B cell (primary cell): ENCODE results near the gene NVL. TPM values are rescaled to one million over a fixed set of nuclear protein-coding genes. Genes with fewer than 3 reads are reported as not detected.
A peak's percentile ranks its signal among the peaks of the same experiment; 100 is the strongest.

Source experiments
- ATAC-seq: fragments of 200-7000 bp; cut with Tn5 transposase; one replicate; pipeline ENCODE4 v1.10.0; 2021; ENCODE audit warnings: low read depth, mild to moderate bottlenecking, moderate number of reproducible peaks, moderate library complexity
- CTCF ChIA-PET: fragments of 350-600 bp; sonication (Branson Sonifier 250); formaldehyde crosslinking; loops from one replicate; lab custom pipeline; 2021; ENCODE audit warnings: antibody characterized with exemption, inconsistent platforms; lab: Charles Lee
- POLR2A ChIA-PET: fragments of 350-600 bp; sonication (Branson Sonifier 250); formaldehyde crosslinking; loops from one replicate; lab custom pipeline; 2021; ENCODE audit warnings: antibody characterized with exemption; lab: Charles Lee
- DNase-seq: peaks from one replicate; pipeline ENCODE4 v3.0.0; 2013
- H2AFZ ChIP-seq: 2 replicates; pipeline ENCODE4 v1.6.1; 2012; ENCODE audit warnings: mild to moderate bottlenecking, low read depth, low read length; ENCODE audit not compliant: insufficient read depth, poor library complexity, severe bottlenecking
- H3K27ac ChIP-seq, 2 donors: 1 replicate in 1 of 2; 2 replicates in 1 of 2; pipeline ENCODE4 v1.5.1; 2012 to 2013; ENCODE audit warnings: low read length in 2 of 2, mild to moderate bottlenecking in 2 of 2, moderate library complexity in 1 of 2
- H3K27me3 ChIP-seq, 4 experiments: fragments of 200-600 bp in 1 of 4; sonication (generic) in 1 of 4; replicated peaks in 1 of 4; 1 replicate in 2 of 4; 2 replicates in 2 of 4; pipeline versions ENCODE4 v1.6.1 to v1.7.0; 2013 to 2016; ENCODE audit warnings: low read length in 3 of 4, mild to moderate bottlenecking in 2 of 4, mixed read lengths in 1 of 4, moderate library complexity in 1 of 4; ENCODE audit not compliant: insufficient read depth in 4 of 4, control insufficient read depth in 3 of 4; ENCODE audit errors: control extremely low read depth in 1 of 4
- H3K36me3 ChIP-seq, 2 experiments: replicated peaks in 1 of 2; 1 replicate in 1 of 2; 2 replicates in 1 of 2; pipeline versions ENCODE4 v1.6.1 to v1.7.1; 2013; ENCODE audit warnings: low read length in 1 of 2; ENCODE audit not compliant: insufficient read depth in 2 of 2, control insufficient read depth in 1 of 2; ENCODE audit errors: control extremely low read depth in 1 of 2, extremely low read depth in 1 of 2
- H3K4me1 ChIP-seq, 2 donors: fragments of 200-600 bp in 1 of 2; sonication (generic) in 1 of 2; 1 replicate in 1 of 2; 2 replicates in 1 of 2; pipeline versions ENCODE4 v1.5.1 to v1.6.1; 2013 to 2017; ENCODE audit warnings: low read length in 2 of 2; ENCODE audit not compliant: control insufficient read depth in 2 of 2, insufficient read depth in 2 of 2
- H3K4me2 ChIP-seq: replicated peaks from 2 replicates; pipeline ENCODE3; 2012; ENCODE audit warnings: mild to moderate bottlenecking, low read depth, low read length; ENCODE audit not compliant: poor library complexity, severe bottlenecking
- H3K4me3 ChIP-seq, 5 experiments: fragments of 200-600 bp in 1 of 5; sonication (generic) in 1 of 5; 1 replicate in 3 of 5; 2 replicates in 2 of 5; pipeline versions ENCODE4 v1.5.1 to v1.7.0; 2011 to 2016; ENCODE audit warnings: low read length in 4 of 5, mild to moderate bottlenecking in 4 of 5, low read depth in 2 of 5, control low read depth in 1 of 5, moderate library complexity in 1 of 5; ENCODE audit not compliant: insufficient read depth in 1 of 5; ENCODE audit errors: control extremely low read depth in 1 of 5, extremely low read depth in 1 of 5
- H3K79me2 ChIP-seq: fragments of 200-600 bp; sonication (generic); one replicate; pipeline ENCODE4 v1.6.0; 2016; ENCODE audit warnings: low read length; ENCODE audit not compliant: control insufficient read depth, insufficient read depth
- H3K9ac ChIP-seq: fragments of 200-600 bp; sonication (generic); 2 replicates; pipeline ENCODE4 v1.6.1; 2017; ENCODE audit warnings: mild to moderate bottlenecking, low read length, moderate library complexity
- H3K9me3 ChIP-seq, 3 donors: one replicate each; pipeline versions ENCODE4 v1.6.1 to v1.7.1; 2013; ENCODE audit warnings: low read length in 2 of 3; ENCODE audit not compliant: control insufficient read depth in 2 of 3, insufficient read depth in 1 of 3; ENCODE audit errors: control extremely low read depth in 1 of 3
- H4K20me1 ChIP-seq: 2 replicates; pipeline ENCODE4 v1.6.0; 2012; ENCODE audit warnings: mild to moderate bottlenecking, low read length; ENCODE audit not compliant: insufficient read depth, control insufficient read depth, poor library complexity, severe bottlenecking
- H3K27ac Mint-ChIP-seq: one replicate; pipeline ENCODE4 v1.8.0; 2021; ENCODE audit warnings: mixed read lengths
- H3K27me3 Mint-ChIP-seq: one replicate; pipeline ENCODE4 v1.8.0; 2021; ENCODE audit warnings: mixed read lengths
- H3K4me1 Mint-ChIP-seq: one replicate; pipeline ENCODE4 v1.8.0; 2021; ENCODE audit warnings: mixed read lengths
- H3K4me3 Mint-ChIP-seq: one replicate; pipeline ENCODE4 v1.8.0; 2021; ENCODE audit warnings: mixed read lengths
- H3K9me3 Mint-ChIP-seq: one replicate; pipeline ENCODE4 v1.8.0; 2022; ENCODE audit warnings: mixed read lengths; ENCODE audit not compliant: insufficient read depth
- EZH2 ChIP-seq: IDR thresholded peaks from 2 replicates; pipeline ENCODE4 v1.6.1; 2012; ENCODE audit warnings: borderline replicate concordance, low read depth, mild to moderate bottlenecking, moderate library complexity, low read length; ENCODE audit not compliant: insufficient read depth, poor library complexity, severe bottlenecking
- WGBS: methylation state at CpG from one replicate; pipeline ENCODE4 v1.1.5; 2013; ENCODE audit warnings: missing lambda C conversion rate; ENCODE audit not compliant: insufficient coverage; 5-methylcytosine and 5-hydroxymethylcytosine counted together
- intact Hi-C: fragments of 100-400 bp; cut with micrococcal nuclease; formaldehyde crosslinking; loops from one replicate; pipeline ENCODE4 v1.10.0; 2022
- polyA plus RNA-seq: library from polyadenylated mRNA; depleted of rRNA; stranded (reverse); fragments of >200 nt; gene quantifications from 2 replicates; pipeline ENCODE4 v1.2.3, GENCODE V29; 2012
- total RNA-seq, 2 donors: library from RNA; stranded (reverse); fragments of 120-200 nt in 1 of 2; gene quantifications; 1 replicate in 1 of 2; 2 replicates in 1 of 2; pipeline versions ENCODE4 v1.2.3 to v1.2.4, GENCODE V29; 2013 to 2022
- TF ChIP-seq, protein P1 (sequence below): fragments of 200-600 bp; IDR thresholded peaks from one replicate; pipeline ENCODE4 v1.8.0; 2022; ENCODE audit warnings: antibody characterized with exemption, mild to moderate bottlenecking

Gene NVL
- total and polyA plus RNA-seq, 2 donors (not counting 1 experiment from before 2014, with no cell fraction given) = 28.1 to 45.5 TPM

DNA sequence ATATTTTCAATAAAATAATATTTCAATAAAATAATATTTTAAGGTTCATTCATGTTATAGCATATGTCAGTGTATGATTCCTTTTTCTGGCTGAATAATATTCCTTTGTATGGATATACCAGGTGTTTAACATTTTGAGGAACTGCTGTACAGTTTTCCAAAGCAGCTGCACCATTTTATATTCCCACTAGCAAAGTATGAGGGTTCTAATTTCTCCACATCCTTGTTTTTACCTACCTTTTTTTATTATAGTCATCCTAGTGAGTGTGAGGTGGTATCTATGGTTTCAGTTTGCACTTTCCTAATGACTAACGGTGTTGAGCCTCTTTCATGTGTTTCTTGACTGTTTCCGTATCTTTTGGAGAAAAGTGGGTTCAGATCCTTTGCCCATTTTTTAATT, 141.7 kb downstream of the NVL start:
- Histone ChIP-seq H4K20me1 (peaks cover 69% of the 10 kb centered on the region), H3K4me2 (no peak overlapping the region), H3K36me3 (peaks cover 1 to 27% of the 10 kb centered on the region in 2 experiments), H3K4me1 (peaks cover 40 to 46% of the 10 kb centered on the region in 2 donors), H2AFZ (no peak overlapping the region), H3K9ac (no peak overlapping the region), H3K27ac (peak overlapping the region in 1 of 2 donors; percentile 7), H3K9me3 (peaks cover 0 to 6% (median 0%) of the 10 kb centered on the region in 3 donors), H3K27me3 (no peaks in the 10 kb centered on the region), H3K79me2 (peaks cover 93% of the 10 kb centered on the region), H3K4me3 (no peak overlapping the region)
- ChIA-PET CTCF (no interaction called here), POLR2A (interaction anchor here (0.7 kb wide), 1 partner anchor 46 kb away, joined by 3 read pairs; no protein-coding TSS in a partner anchor)
- Mint-ChIP-seq H3K27ac (no peak overlapping the region), H3K9me3 (no peaks in the 10 kb centered on the region), H3K27me3 (no peaks in the 10 kb centered on the region), H3K4me3 (no peak overlapping the region), H3K4me1 (peaks cover 42% of the 10 kb centered on the region)
- WGBS = no CpG with 5 or more reads among the region's 2 CpGs
- intact Hi-C loops = no loop called here
- no peak for DNase-seq
- ATAC-seq = no peak
- TF ChIP-seq, protein P1, sequence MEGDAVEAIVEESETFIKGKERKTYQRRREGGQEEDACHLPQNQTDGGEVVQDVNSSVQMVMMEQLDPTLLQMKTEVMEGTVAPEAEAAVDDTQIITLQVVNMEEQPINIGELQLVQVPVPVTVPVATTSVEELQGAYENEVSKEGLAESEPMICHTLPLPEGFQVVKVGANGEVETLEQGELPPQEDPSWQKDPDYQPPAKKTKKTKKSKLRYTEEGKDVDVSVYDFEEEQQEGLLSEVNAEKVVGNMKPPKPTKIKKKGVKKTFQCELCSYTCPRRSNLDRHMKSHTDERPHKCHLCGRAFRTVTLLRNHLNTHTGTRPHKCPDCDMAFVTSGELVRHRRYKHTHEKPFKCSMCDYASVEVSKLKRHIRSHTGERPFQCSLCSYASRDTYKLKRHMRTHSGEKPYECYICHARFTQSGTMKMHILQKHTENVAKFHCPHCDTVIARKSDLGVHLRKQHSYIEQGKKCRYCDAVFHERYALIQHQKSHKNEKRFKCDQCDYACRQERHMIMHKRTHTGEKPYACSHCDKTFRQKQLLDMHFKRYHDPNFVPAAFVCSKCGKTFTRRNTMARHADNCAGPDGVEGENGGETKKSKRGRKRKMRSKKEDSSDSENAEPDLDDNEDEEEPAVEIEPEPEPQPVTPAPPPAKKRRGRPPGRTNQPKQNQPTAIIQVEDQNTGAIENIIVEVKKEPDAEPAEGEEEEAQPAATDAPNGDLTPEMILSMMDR = no peak
- TF ChIP-seq EZH2 = no peak

DNA sequence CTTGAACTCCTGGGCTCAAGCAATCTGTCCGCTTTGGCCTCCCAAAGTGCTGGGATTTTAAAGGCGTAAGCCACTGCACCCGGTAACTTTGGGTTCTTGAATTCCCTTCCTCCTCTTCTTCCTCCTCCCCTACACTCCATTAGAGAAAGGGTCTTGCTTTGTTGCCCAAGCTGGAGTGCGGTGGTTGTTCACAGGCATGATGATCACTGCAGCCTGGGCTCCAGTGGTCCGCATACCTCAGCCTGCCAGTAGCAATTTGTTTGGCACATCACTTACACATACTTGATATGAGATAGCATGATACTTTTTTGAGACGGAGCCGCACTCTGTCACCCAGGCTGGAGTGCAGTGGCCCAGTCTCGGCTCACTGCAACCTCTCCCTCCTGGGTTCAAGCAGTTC, 144.8 kb downstream of the NVL start:
- CTCF ChIA-PET = interaction anchor here (1.5 kb wide), 1 partner anchor 69 kb away, joined by 4 read pairs; no protein-coding TSS in a partner anchor
- Histone ChIP-seq H4K20me1 (peaks cover 60% of the 10 kb centered on the region), H3K4me3 (peak overlapping the region in 1 of 5 experiments; percentile 82), H3K9ac (no peak overlapping the region), H3K4me1 (peaks cover 51% of the 10 kb centered on the region in 2 donors), H3K79me2 (peaks cover 70% of the 10 kb centered on the region), H2AFZ (no peak overlapping the region), H3K27me3 (no peaks in the 10 kb centered on the region), H3K27ac (peak overlapping the region in 1 of 2 donors; percentile 90), H3K9me3 (peaks cover 0 to 6% (median 0%) of the 10 kb centered on the region in 3 donors), H3K36me3 (peaks cover 1 to 8% of the 10 kb centered on the region in 2 experiments), H3K4me2 (peak overlapping the region; percentile 78)
- Mint-ChIP-seq H3K9me3 (no peaks in the 10 kb centered on the region), H3K27ac (peak overlapping the region; percentile 93), H3K27me3 (no peaks in the 10 kb centered on the region), H3K4me3 (peak overlapping the region; percentile 93), H3K4me1 (peaks cover 49% of the 10 kb centered on the region)
- DNase-seq (no peak), ATAC-seq (no peak)
- TF ChIP-seq, protein P1 = no peak
- TF ChIP-seq EZH2 = no peak
- WGBS = 91% methylated on average over 6 of the region's 8 CpGs
- intact Hi-C loops = no loop called here
- POLR2A ChIA-PET = interaction anchor here (3.4 kb wide), 1 partner anchor 60 kb away, joined by 21 read pairs; no protein-coding TSS in a partner anchor
